ENCODE results near the gene ZFPM1. TPM values are rescaled to one million over a fixed set of nuclear protein-coding genes. Genes with fewer than 3 reads are reported as not detected.

Gene ZFPM1
- total and polyA plus RNA-seq, 2 of the 8 experiments (the other 6 are each of a cell fraction or from before 2014, with no cell fraction given), result 0.74 to 4.8 TPM

DNA sequence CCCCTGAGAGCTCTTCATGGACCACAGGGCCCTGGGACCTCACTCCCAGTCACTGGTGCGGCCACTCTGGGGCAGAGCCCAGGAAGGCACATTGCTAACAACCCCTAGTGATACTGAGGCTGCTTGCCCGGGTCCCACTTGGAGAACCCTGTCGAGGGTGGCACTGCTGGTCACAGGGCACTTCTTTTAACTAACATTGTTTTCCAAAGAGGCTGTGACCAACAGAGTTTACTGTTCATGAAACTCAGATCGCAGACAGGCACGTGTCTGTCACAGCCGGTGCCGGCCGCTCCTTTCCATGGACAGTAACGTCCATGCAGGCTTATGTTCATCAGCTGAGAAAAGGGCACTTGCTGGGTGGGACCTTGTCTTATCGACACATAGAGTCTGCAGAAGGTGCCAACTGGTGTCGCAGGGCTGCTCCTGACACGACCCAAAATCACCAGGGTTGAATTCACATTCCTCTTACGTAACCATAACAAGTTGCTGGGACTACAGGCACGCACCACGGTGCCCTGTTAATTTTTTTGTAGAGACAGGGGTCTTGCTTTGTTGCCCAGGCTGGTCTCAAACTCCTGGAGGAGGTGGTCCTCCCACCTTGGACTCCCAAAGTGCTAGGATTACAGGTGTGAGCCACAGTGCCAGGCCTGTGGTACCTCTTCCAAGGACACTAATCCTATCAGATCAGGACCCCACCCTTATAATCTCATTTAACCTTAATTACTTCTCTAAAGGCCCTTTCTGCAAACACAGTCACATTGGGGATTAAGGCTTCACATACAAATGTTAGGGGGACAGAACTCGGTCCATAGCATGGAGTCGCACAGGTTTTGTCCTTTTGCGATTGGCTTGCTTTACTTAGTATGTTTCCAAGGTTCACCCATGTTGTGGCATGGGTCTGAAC, 115.9 kb downstream of the ZFPM1 start (continued):
- TF ChIP-seq, protein P1, sequence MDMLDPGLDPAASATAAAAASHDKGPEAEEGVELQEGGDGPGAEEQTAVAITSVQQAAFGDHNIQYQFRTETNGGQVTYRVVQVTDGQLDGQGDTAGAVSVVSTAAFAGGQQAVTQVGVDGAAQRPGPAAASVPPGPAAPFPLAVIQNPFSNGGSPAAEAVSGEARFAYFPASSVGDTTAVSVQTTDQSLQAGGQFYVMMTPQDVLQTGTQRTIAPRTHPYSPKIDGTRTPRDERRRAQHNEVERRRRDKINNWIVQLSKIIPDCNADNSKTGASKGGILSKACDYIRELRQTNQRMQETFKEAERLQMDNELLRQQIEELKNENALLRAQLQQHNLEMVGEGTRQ (IDR thresholded peaks at IDR 0.05; ENCODE audit: low read length), result no peak
- TF ChIP-seq SIRT6 (IDR thresholded peaks at IDR 0.05; ENCODE audit: low read length) (no peak), BCL11A (IDR thresholded peaks at IDR 0.05; ENCODE audit: low read depth in 2 of 2, low read length in 2 of 2) (no peak), GTF2F1 (IDR thresholded peaks at IDR 0.05; ENCODE audit: borderline replicate concordance, low read depth, low read length) (no peak), SAP30 (IDR thresholded peaks at IDR 0.05; ENCODE audit: insufficient read depth, insufficient replicate concordance, low read length) (no peak), CEBPB (IDR thresholded peaks at IDR 0.05; ENCODE audit: low read depth, low read length) (no peak), POLR2AphosphoS5 (IDR thresholded peaks at IDR 0.05; ENCODE audit: low read depth, low read length) (no peak), JUN (IDR thresholded peaks at IDR 0.05; ENCODE audit: low read depth, low read length) (no peak), RXRA (IDR thresholded peaks at IDR 0.05; ENCODE audit: insufficient read depth, low read depth, low read length) (no peak)
